AG04450 (cell line): Measurements from ENCODE around the gene ALDH1A3. TPM values are rescaled to one million over a fixed set of nuclear protein-coding genes. Genes with fewer than 3 reads are reported as not detected.

Experiments used
- CTCF ChIA-PET: fragments of 300-600, 350-600 bp; formaldehyde crosslinking; extraction: SDS; loops from one replicate; lab custom pipeline; 2022; ENCODE audit warnings: antibody characterized with exemption, inconsistent platforms; lab: Charles Lee
- POLR2A ChIA-PET: fragments of 350-600 bp; formaldehyde crosslinking; extraction: SDS; loops from one replicate; lab custom pipeline; 2021; ENCODE audit warnings: antibody characterized with exemption, inconsistent platforms; lab: Yijun Ruan, JAX
- DNase-seq: peaks from one replicate; pipeline ENCODE4 v3.0.0-alpha.2; 2011; ENCODE audit warnings: low read depth, low spot score
- H3K27ac ChIP-seq: one replicate; pipeline ENCODE4 v1.5.1; 2012; ENCODE audit warnings: low read depth, low read length, control low read depth
- H3K27me3 ChIP-seq: one replicate; pipeline ENCODE4 v1.6.0; 2012; ENCODE audit warnings: low read length; ENCODE audit not compliant: control insufficient read depth, insufficient read depth
- H3K4me3 ChIP-seq: 2 replicates; pipeline ENCODE4 v1.5.1; 2011; ENCODE audit warnings: mild to moderate bottlenecking, low read depth, low read length, control low read depth
- H3K9me3 ChIP-seq: 2 replicates; pipeline ENCODE4 v1.5.1; 2012; ENCODE audit warnings: low read length; ENCODE audit not compliant: control insufficient read depth, insufficient read depth
- polyA plus RNA-seq: library from polyadenylated mRNA; depleted of rRNA; stranded (reverse); fragments of >200 nt; gene quantifications from 2 replicates; pipeline ENCODE4 v1.2.3, GENCODE V29; 2011
- TF ChIP-seq, protein P1 (sequence below): IDR thresholded peaks from 2 replicates; pipeline ENCODE4 v1.5.1; 2011; ENCODE audit warnings: low read depth, low read length, control low read depth, inconsistent platforms

The ALDH1A3 gene
- polyA plus RNA-seq, 1 experiment: 20.6 TPM

DNA sequence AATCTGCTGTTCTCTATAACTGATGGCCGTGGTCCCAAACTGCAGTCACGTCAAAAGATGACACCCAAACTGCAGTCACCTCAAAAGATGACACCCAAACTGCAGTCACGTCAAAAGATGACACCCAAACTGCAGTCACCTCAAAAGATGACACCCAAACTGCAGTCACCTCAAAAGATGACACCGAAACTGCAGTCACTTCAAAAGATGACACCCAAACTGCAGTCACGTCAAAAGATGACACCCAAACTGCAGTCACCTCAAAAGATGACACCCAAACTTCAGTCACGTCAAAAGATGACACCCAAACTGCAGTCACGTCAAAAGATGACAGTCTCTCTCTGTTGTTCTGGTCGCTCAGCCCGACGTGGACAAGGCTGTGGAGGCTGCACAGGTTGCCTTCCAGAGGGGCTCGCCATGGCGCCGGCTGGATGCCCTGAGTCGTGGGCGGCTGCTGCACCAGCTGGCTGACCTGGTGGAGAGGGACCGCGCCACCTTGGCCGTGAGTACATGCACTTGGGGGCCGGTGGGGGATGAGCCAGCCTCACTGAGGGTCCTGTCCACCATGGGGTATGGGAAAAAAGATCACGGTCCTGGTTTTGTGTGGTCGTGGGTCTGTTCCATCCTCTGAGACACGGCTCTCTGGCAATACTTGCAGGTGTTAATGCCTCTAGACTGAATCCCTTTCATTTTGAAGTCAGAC, 7.7 kb downstream of the ALDH1A3 start:
- Histone ChIP-seq H3K27ac (no peak overlapping the region), H3K9me3 (no peaks in the 10 kb centered on the region), H3K4me3 (no peak overlapping the region), H3K27me3 (peaks cover 11% of the 10 kb centered on the region)
- POLR2A ChIA-PET: no interaction called here
- DNase-seq: no peak
- CTCF ChIA-PET: no interaction called here
- TF ChIP-seq, protein P1, sequence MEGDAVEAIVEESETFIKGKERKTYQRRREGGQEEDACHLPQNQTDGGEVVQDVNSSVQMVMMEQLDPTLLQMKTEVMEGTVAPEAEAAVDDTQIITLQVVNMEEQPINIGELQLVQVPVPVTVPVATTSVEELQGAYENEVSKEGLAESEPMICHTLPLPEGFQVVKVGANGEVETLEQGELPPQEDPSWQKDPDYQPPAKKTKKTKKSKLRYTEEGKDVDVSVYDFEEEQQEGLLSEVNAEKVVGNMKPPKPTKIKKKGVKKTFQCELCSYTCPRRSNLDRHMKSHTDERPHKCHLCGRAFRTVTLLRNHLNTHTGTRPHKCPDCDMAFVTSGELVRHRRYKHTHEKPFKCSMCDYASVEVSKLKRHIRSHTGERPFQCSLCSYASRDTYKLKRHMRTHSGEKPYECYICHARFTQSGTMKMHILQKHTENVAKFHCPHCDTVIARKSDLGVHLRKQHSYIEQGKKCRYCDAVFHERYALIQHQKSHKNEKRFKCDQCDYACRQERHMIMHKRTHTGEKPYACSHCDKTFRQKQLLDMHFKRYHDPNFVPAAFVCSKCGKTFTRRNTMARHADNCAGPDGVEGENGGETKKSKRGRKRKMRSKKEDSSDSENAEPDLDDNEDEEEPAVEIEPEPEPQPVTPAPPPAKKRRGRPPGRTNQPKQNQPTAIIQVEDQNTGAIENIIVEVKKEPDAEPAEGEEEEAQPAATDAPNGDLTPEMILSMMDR: no peak

DNA sequence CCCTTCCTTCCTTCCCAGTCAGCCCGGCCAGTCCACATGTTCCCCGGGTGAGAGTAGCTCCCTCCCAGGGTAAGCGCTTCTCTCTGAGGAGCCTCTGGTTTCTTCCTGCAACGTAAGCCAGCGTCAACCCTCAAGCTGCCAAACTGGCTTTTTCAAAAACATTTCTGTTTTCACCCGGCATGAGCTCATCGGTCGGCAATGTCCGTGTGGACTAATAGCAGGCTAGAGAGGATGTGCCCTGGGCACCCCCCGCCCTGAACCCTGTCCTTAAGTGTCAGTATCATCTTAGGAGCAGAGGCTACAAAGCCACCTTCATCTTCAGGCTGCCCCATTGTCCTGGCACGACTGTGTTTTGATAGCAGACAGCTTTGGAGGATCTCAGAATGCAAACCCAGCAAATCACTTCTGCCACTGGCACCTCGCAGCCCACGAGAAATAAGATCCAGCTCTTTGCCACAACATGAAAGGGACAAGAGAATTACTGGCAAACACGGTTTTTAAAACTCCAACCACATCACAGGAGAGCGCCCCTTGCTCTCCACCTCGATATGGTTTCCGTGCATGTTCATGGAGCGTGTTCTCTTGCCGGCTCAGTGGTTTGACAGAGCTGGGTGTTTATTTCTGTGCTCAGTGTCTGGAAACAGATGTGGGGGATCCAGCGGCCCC, 9.9 kb downstream of the ALDH1A3 start:
- Histone ChIP-seq H3K27ac (peak overlapping the region; percentile 65), H3K4me3 (no peak overlapping the region), H3K27me3 (no peaks in the 10 kb centered on the region), H3K9me3 (no peaks in the 10 kb centered on the region)
- CTCF ChIA-PET: interaction anchor here (0.9 to 1.7 kb wide), 5 partner anchors 15 to 119 kb away, joined by 3 to 16 read pairs (median 8); no protein-coding TSS in a partner anchor
- peak; percentile 69 for DNase-seq
- TF ChIP-seq, protein P1: no peak
- POLR2A ChIA-PET: no interaction called here

DNA sequence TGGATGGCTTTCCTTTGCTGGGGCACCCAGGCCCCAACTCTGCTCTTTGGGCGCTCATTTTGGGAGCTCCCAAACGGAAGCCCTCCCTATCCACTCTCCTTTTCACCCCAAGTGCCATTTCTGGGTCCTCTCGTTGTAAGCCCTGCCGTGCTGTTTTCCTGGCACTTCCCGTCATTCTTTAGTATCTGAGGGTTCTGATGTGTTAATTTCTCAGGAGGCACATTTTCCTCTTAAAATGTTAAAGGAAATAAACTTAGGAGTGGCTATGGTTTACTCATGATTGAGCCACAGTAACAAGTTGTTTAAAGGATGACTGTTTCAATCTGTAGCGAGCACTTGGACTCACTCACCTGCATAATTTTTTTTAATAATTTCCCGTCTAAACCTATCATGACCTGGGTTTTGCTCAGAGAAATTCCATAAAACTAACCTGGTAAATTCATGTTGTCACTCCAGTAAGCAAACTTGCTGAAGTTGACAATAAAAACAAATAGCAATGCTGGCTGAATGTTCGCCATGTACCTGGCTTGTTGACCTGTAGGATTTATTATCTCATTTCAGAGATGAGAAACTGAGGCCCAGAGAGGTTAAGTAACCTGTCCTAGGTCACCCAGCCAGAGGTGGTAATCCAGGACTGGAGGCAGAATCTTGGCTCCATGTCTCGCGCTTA, 10.6 kb downstream of the ALDH1A3 start:
- H3K27ac ChIP-seq: no peak overlapping the region
- no peak overlapping the region for H3K4me3 ChIP-seq
- DNase-seq: no peak
- CTCF ChIA-PET: interaction anchor here (1.4 to 1.7 kb wide), 2 partner anchors 28 to 118 kb away, joined by 8 to 16 read pairs; no protein-coding TSS in a partner anchor
- POLR2A ChIA-PET: no interaction called here
- TF ChIP-seq, protein P1: no peak
- no peaks in the 10 kb centered on the region for H3K27me3 ChIP-seq
- H3K9me3 ChIP-seq: no peaks in the 10 kb centered on the region

DNA sequence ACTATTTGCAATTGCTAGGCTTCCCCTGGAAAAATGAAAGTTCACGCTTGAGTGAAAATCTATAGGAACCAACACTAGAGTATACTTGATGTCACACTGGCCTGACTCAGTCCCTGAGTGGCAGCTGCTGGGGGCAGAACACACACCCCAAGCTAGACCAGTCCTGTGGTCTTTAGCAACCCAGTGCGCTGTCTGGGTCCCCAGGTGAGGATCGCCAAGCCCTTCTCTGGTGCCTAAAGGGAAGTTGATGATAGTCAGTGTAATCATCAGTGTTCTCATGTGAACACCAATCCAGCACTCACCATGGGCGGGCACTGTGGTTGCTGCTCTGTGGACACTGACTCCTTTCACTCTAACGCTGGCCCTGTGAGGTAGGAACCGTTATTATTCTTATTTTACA, 11.2 kb downstream of the ALDH1A3 start:
- DNase-seq: no peak
- ChIA-PET CTCF (interaction anchor here (2.0 kb wide), 1 partner anchor 27 kb away, joined by 11 read pairs; no protein-coding TSS in a partner anchor), POLR2A (no interaction called here)
- TF ChIP-seq, protein P1: no peak
- no peaks in the 10 kb centered on the region for H3K9me3 ChIP-seq
- no peak overlapping the region for H3K27ac ChIP-seq
- no peak overlapping the region for H3K4me3 ChIP-seq
- no peaks in the 10 kb centered on the region for H3K27me3 ChIP-seq
